ENCODE results near the gene COL17A1.

Gene COL17A1

GRCh38 chr10:104046651-104047050 lies 39.0 kb downstream of the COL17A1 start:
- DNase-seq = no peak

DNA sequence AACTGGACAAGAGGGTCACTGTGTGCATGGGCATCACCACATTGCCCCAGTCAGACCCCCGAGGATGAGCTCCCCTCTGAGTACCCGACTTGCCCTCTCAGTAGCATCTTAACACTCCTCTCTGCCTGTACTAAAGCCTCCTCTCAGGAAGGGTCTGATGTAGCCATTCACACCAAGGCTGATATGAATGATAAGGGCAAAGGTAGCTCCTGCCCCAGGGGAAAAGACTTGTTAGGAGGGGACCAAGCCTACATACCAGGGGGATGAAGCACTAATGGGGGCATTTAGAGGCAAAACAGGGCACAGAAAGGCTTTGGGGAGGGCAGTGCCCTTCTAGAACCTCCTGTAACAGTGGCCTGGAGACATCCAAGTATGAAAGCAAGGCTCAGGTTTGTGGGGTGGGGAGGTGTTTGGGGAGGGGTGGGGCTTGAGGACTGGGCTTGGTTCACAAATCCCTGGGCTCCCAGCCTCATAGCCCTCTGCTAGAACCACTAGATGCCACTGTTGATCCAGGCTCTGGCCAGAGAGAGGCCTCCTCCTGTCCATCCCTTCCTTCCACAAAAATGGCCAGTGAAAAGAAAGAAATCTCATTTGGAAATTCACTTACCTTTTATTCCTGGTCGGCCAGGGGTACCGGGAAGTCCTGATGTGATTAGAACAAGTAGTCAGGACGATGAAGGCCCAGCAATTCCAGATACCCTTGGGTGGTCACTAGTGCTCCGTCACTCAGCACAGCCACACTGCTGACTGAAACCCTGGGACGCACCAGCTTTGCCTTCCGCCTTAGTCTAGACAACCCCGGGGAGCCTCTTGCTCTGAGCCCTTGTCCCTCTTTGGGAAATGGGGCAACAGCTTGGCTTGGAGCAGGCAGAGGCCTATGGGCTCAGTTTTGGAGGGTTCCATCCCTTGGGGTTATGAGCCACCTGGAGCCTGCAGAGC lies 40.3 kb downstream of the COL17A1 start:
- DNase-seq = no peak

DNA sequence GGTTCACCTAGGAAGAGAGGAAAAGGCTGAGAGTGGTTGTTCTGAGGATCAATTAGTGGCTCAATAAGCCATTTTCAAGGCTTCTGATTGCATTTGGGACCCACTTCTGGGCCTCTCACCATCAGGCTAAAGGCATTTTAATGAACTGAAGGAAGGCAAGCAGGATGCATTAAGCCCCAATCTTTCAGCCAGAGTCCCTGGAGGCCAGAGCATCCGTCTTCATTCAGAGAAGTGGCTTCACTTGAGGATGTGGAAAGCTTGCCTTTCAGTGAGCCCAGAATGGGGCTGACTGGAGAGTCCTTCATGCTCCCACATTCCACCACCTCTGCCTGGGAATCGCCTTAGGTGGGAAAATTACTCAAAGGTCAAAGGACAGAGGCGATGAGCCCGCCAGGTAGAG lies 41.8 kb downstream of the COL17A1 start:
- DNase-seq = no peak

DNA sequence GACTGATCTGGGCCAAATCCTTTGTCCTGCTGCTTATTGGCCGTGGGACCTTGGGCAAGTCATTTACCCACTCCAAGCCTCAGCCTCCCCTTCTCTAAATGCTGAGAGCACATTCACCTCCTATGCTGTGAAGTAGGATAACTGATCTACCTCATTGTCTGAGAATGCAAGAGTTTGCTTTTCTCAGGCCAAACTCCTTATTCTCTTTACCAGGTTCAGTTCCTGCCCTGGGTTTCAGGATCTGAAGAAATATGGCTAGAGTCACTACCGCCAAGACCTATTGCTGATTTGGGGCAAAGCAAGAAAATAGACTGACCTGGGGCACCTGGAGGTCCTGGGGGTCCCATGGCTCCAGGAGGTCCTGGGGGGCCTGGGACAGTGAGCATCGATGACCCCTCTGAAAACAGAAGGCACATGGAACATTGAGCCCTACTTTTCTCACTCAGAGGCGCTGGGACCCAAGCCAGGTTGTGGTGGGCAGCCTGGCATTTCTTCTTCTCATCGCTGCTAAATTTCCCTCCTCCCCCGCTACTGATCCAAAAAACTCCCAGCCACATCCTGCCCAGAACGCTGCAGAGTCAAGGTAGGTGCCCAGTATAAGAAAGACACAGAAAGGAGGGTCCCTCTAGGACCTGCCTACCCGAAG lies 42.4 kb downstream of the COL17A1 start:
- DNase-seq = no peak

DNA sequence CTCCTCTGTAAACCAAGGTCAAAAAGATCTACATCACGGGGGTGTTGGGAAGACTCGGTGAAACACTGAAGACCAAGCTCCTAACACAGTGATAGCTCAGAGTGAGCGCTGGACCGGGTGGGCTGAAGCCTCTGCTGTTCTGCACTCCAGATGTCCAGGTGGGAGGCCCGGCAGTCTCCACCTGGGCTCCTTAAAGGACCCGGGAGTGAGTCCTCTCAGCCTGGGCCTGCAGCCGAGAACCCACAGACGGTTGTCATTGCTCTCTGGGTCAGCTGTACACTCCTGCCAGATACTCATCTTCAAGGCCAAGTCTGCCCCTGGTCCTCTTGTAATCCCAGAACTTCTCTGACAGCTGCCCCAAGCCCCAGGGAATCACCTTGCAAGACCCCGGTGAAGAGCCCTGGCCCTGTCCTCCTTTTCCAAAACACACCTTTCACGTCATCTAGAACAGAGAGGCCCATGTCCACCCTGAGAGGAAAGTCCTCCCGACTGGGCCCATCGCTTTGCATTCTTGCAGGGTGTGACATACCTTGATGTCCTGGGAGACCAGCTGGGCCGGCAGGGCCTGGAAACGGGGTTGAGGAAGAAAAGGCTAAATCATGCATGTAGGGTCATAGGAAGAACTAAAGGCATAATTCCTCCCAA lies 43.7 kb downstream of the COL17A1 start:
- no peak for DNase-seq

- no peak for DNase-seq
Observed at GRCh38 chr10:104040862-104041789, 44.6 kb downstream of the COL17A1 start.

GRCh38 chr10:104040382-104040781 lies 45.3 kb downstream of the COL17A1 start:
- DNase-seq = no peak

DNA sequence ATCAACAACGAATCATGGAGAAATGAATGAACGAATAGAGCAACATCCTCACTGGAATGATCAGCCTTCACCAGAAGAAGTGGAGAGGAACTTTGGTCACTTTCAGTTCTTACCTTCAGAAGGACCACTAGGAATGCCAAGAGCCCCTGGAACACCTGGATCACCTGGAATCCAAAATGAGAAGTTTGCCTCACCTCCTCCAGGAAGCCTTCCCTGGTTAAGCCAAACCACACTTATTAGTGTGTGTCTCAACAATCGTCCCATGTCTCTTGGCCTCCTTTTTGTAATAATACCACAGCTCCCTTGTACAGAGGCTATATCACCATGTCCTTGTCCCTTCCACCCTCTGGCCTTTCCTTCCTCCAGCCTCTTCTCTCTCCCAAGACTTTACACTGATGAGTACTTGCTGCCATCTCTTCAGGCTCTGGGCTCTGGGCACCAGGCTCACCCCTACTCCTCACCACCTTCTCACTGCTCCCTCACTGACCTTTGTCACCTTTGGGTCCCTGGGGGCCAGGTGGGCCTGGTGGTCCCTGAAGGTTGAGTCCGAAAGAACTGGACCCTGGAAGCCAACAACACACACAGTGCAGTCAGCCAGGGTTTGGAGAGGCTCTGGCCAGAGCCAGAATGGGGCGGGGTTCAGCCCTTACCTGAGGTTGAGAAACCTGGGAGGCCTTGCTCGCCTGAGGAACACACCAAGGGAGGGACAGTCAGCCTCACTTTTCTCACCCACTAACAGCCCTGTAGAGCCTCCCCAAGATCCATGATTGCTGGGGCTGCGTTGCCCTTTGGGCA lies 46.5 kb downstream of the COL17A1 start:
- no peak for DNase-seq

- no peak for DNase-seq
Observed at GRCh38 chr10:104038537-104038936, 47.1 kb downstream of the COL17A1 start.

DNA sequence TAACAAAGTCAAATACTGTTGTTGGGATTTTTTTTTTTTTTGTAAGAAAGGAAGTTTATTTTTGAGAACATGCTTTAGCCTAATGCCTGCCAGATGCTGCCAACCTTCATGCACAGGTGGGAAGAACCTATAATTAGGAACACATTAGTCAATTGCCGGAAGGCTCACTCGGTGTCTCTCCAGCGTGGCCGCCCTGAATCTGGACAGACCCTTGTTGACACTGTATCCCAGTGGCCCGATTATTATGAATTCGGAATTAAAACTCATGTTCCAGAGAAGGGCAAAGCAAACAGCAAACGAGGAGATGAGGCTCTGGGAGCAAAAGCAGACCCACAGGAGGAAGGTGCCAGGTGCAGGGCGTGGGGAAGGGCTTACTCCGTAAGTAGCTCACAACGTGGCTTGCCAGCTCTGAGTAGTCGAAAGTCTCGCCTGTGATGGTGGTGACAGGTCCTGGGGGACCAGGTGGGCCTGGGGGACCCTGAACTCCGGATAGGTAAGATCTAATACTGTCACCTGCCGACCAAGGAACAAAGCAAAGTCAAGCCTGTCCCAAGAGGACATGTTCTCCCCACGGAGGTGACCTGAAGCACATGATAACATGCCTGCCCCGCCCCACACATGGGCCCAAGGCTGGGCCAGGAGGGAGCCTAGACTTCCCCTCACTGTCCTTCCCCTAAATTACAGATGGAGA lies 48.3 kb downstream of the COL17A1 start:
- no peak for DNase-seq

DNA sequence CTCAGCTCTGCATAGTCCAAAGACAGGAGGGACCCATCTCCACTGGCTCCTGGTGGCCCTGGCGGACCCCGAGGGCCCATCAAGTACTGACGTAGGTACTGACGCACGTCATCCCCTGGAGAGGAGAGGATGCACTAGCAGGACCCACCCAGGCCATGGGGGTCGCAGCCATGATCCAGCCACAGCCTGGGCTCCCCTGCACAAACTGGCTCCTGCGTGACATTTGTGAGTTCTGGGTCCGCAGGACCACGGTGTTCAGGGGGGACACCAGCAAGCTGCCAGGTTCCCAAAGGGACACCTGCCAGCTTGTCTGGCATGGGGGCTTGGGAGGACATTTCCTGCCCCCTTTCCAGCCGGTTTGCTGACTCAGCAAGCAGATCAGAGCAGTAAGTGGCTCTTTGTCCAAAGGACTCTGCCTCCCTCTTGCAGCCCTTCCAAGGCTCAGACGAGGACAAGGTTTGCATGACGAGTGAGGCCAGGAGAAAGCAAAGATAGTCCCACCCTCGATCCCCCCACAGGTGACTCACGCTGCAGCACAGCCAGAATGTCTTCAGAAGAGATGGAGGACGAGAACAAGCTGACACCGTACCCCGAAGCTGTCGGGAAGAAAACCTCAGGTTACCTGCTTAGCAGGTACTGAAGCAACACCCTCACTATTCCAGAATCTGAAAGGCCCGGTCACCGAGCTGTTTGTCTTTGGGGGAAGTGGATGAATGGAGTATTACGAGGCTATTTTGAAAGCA lies 49.0 kb downstream of the COL17A1 start:
- no peak for DNase-seq

DNA sequence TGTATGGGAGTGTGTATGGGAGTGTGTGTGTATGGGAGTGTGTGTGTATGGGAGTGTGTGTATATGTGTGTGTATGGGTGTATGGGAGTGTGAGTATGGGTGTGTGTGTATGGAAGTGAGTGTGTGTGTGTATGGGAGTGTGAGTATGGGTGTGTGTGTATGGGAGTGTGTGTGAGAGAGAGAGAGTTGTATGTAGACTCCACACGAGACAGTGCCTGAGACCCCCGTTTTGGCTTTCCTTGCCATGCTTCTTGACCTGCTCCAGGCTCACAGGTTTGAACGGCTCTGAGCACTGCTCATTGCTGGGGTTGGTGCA lies 49.7 kb downstream of the COL17A1 start:
- no peak for DNase-seq

- no peak for DNase-seq
Observed at GRCh38 chr10:104035194-104036068, 50.2 kb downstream of the COL17A1 start.

- DNase-seq = no peak
Observed at GRCh38 chr10:104034401-104035193, 51.1 kb downstream of the COL17A1 start.

DNA sequence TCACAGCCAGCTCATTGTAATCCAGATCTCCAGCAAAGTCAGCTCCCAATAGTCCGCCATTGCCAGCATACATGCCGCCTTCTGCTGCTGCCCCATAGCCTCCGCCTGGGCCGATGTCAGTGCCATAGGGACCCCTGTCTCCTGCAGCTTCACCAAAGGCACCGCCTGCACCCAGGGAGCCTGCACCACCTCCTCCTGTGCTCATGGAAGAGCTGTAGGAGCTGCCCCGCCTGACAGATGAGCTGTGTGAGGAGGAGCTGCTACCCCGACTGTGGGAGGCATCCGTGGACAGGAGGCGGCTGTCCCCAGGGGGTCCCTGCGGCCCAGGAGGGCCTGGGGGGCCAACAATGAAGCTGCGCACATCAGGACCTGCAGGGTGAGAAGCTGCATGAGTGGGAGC lies 51.7 kb downstream of the COL17A1 start:
- DNase-seq = no peak

GRCh38 chr10:104033401-104033930 lies 52.2 kb downstream of the COL17A1 start:
- no peak for DNase-seq

DNA sequence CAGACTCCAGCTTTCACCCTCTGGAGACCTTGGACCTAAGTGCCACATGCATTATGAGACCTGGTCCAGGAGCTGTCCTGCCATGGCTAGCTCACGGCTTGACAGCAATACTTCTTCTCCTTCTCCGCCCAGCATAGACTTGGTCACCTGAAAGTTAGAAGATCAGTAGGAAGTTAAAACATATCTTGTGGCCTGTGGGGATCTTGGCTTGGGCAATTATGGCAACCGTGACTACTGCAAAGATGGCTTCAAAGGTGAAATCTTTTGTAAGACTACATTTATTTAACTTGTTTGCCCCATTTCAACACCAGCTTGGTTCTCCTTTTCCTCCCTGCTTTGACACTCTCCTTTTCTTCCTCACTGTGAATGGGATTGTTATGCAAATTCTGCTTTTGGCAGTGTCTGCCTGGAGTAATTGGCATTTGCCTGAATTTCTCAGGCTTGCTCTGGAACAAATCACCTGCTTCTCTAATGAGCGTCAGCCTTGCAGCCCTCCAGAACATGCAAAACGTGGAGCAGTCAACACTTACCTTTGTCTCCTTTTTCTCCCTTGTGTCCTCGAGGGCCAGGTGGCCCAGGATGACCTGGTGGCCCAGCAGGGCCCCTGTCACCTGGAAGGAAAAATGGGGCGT lies 53.4 kb downstream of the COL17A1 start:
- DNase-seq = no peak

DNA sequence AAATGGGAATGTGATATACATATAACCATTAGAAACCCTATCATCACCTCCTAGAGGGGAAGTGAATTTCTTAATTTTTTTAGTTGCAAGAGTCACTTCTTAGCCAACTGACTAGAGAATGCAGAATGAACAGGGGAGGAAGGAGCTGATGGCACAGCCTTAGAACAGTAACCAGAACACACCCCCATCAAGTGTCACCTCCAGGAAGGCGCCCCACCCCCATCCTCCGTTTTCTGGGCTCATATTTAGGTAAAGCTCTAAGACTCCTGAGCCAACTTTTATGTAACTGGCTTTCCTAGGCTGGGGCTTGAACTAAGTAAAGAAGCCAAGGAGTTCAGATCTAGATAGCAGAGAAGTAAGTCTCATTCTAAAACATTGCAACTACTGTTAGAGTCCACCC lies 54.0 kb downstream of the COL17A1 start:
- DNase-seq = no peak

Data from CD4-positive, alpha-beta T cell treated with Interleukin-12 subunit alpha and Interleukin-12 subunit beta, for 1 hour (primary cell).